HG03571 (cell line): Measurements from ENCODE around the gene CNOT8.
"Not testable (repeated sequence)": the region's sequence is repeated elsewhere in the genome, so short reads cannot be mapped to it uniquely, and the experiment has no call there.

ENCODE experiments used
- ATAC-seq: cut with Tn5 transposase; IDR thresholded peaks from one replicate; pipeline ENCODE4 v1.9.1; 2021; ENCODE audit not compliant: unreplicated experiment

Gene CNOT8

GRCh38 chr5:154858297-154858971 is at the start of gene CNOT8:
TSS of gene CNOT8 (plus strand) at chr5:154858627. CDS start at chr5:154863279, 4,652 bp downstream.
- ATAC-seq = peak; percentile 78

- ATAC-seq = no peak
Measured at GRCh38 chr5:154811239-154811638, 47.2 kb upstream of the CNOT8 start.

DNA sequence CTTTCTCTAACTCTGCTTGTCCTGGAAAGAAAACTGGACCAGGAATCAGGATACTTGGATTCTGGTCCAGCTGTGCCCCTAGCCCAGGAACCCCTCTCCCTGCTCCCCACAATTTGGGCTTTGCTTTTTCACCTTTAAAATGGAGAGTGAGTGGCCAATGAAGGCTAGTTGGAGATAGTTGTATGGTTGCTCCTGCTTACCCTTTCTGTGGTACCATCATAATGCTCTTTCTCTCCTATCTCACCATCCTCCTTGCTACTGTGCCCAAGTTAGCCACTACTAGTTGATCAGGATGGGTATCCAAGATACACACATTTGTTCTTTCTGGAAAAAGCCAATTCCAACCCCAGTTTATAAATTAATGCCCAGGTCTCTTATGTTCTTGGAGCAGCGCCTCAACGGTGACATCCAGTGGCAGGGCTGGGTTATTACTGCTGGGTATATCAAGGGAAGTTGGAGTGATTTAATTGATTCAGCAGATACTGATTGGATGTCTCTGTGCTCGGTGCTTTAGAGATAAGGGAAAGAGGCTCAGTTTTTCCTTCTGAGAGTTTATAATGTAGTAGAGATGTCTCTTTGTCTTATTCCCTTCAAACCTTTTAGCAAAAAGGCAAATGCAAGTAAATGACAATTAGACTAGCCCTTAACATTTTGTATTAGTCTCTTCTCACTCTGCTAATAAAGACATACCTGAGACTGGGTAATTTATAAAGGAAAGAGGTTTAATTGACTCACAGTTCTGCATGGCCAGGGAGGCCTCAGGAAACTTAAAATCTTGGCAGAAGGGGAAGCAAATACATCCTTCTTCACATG is 46.6 kb upstream of the CNOT8 start:
- no peak for ATAC-seq

DNA sequence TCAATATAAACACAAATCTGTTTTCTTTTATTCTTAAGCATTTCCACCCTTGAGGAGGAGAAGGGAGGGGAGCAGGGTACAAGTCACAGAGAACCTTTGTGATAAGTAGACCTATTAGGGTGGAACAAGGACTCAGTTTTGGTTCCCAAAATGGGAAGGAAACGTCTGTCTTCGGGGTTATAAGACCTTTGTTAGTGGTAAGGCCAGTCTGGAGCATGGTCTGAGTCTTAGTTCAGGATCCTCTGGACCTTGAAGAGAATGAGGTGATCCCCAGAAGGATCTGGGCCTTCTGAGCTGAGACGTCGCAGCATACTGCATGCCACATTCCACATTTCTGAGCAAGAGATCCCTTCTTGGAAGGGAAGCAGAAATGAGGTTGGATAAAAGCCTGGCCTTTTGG is 45.3 kb upstream of the CNOT8 start:
- no peak for ATAC-seq

DNA sequence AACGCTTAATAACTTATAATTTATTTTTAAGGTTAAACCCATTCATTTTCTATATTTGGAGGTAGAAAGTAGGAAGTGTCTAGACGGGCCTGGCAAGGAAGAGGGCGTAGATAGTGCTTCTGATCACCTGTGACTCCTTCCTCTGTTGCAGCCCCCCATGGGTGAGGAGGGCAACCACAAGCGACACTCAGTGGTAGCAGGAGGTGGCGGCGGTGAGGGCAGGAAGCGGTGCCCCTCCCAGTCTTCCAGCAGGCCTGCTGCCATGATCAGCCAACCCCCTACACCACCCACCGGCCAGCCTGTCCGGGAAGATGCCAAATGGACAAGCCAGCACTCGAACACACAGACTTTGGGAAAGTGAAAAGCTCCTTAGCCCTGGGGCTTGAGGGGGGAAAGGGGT is 44.7 kb upstream of the CNOT8 start:
- no peak for ATAC-seq

- ATAC-seq = no peak
Measured at GRCh38 chr5:154815025-154815424, 43.4 kb upstream of the CNOT8 start.

- ATAC-seq = no peak
Measured at GRCh38 chr5:154815684-154816247, 42.7 kb upstream of the CNOT8 start.

- no peak for ATAC-seq
Measured at GRCh38 chr5:154816891-154817492, 41.4 kb upstream of the CNOT8 start.

DNA sequence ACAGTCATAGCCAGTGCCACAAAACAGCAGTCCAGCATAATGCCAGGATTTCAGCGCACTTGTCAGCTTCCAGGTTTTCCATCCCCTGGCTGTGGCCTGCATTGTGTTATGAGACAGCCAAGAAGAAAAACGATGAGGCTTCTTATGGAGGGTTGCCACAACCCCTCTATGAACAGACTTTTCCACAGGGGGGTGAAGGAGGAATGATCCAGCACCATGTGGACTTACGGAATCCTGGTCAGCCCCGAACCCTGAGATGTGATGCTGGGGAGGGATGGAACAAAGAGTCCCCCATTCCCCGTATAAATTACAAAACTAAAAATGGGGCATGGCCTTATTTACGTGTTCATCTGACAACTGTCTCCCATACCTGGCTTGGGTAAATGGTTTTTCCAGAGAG is 40.6 kb upstream of the CNOT8 start:
- no peak for ATAC-seq

DNA sequence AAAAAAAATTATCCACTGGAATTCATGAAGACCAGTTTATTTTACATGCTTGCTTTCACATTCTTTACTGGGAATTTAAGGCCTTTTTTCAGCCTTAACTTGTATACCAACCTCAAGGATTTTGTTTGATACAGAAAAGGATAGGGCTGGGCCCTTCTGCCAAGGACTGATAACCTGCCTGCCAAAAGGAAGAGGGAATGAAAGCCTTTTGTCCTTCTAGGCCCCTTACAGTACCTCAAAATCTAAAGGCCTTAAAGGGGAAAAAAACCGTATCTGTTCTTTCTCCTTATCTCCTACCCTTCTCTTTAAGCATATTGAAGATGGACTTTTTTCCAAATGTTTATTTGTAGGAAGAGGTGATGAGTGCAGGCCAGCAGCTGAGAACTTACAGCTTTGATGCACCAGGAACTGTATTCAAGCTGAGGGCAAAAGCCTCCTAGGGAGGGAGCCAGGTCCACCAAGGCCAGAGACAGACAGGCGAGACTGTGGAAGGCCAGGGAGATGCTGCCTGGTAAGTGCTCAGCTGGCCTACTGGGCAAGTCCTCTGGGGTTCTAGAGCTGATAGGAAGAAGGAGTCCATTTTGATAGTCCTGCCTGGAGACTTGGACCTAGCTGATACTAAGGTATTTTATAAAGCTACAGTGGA is 39.8 kb upstream of the CNOT8 start:
- ATAC-seq = no peak

GRCh38 chr5:154819546-154819945 is 38.9 kb upstream of the CNOT8 start:
- no peak for ATAC-seq

DNA sequence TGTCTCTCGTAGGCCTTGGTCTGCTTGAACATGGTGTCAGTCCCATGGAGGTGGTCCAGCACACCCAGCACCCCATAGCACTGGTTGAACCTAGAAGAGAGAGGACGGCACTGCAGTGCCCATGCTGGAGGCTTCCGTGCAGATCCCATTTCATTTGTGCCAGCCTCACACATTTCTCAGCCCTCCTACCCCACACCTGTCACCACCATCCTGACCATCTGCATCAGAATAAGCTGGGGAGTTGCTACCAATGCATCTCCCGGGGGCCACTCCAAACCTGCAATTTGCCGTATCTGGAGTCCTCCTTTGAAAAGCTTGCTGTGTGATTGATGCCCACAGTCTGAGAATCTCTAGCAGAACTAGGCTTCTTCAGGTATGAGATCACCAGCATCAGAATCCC is 38.0 kb upstream of the CNOT8 start:
- ATAC-seq = no peak

- ATAC-seq = not testable (repeated sequence)
Measured at GRCh38 chr5:154822896-154823295, 35.5 kb upstream of the CNOT8 start.

- ATAC-seq = no peak
Measured at GRCh38 chr5:154823605-154824004, 34.8 kb upstream of the CNOT8 start.

DNA sequence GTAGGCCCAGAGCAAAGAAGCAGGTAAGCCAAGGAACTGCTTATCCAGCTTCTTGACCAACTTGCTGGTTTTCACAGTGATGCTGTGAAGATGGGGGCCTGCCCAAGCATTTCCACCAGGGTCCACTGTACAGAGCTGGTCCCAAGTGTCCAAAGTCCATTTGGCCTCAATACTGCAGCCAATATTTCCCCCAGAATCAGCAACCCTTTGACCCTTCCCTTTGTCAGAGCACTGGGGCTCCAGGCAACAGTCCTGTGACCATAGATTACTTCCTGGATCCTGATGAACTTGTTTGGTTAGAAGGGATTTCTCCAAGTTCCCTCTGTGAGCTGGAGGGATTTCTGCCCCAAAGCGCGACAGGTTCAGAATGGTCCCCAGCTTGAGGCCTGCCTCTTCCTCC is 34.4 kb upstream of the CNOT8 start:
- no peak for ATAC-seq

DNA sequence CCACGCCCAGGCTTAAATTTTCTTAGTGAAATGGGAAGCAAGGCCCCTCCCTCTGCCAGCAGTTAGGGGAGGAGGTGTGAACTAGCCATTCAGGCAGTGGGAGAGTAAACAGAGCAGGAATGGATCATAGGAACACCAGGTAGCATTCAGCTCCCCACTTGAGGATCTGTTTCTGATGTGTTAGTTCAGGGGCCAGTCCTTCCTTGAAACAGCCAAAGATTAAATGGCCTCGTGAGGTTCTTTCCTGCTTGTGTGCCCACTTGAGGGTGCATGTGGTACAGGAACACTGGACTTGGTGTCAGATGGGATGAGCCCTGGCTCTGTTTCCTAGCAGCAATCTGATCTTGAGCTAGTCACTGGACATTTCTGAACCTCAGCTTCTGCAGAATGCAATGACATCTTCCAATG is 29.2 kb upstream of the CNOT8 start:
- ATAC-seq = no peak

DNA sequence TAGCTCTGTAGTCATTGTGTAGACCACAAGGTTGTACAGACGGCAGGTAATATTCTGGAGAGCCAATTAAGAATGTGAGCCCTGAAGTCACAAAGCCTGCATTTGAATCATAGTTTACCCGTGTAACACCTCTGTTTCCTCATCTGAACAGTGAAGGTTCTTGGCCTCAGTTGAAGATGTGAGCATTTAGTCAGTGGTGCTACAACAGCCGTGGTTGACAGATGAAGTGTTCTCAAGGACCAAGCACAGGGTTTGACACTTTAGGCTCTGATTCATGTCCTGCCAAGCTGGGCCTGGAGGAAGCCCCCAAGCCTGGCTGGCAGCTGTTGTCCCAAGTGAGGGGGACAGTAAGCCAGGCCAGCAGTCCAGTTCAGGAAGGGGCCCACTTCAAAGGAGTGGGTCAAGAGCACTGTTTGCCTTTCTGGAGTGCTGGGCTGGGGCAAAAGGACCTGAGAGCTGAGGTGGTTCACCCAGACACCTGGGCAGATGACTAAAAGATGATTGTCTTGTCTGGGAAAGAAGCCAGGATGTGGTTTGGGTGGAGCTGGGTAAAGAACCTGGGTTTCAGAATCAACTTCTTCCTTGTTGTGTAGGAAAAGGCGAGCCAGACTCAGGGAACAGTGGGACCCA is 28.7 kb upstream of the CNOT8 start:
- ATAC-seq = no peak

GRCh38 chr5:154830219-154830595 is 28.2 kb upstream of the CNOT8 start:
- ATAC-seq = no peak

DNA sequence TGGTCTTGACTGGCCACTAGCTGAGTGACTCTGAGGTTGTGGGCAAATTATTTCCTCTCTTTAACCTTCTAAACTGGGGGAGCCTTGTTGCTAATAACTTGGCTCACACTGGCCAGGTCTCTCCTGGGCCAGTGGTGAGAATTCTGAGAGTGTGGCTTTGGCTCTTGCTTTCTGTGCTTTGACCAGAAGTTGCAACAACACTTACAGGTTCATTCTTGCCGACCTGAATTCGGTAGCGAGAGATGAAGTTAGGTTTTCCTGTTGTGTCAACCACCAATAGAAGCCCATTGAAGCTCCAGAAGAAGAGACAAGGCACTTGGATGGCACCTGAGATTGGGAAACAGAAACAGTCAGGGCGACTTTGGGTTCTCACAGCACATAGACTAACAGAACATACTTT is 27.8 kb upstream of the CNOT8 start:
- no peak for ATAC-seq

GRCh38 chr5:154831451-154831850 is 27.0 kb upstream of the CNOT8 start:
- no peak for ATAC-seq

- ATAC-seq = not testable (repeated sequence)
Measured at GRCh38 chr5:154832804-154833203, 25.6 kb upstream of the CNOT8 start.
